ENCODE data around the gene CNIH3.

DNA sequence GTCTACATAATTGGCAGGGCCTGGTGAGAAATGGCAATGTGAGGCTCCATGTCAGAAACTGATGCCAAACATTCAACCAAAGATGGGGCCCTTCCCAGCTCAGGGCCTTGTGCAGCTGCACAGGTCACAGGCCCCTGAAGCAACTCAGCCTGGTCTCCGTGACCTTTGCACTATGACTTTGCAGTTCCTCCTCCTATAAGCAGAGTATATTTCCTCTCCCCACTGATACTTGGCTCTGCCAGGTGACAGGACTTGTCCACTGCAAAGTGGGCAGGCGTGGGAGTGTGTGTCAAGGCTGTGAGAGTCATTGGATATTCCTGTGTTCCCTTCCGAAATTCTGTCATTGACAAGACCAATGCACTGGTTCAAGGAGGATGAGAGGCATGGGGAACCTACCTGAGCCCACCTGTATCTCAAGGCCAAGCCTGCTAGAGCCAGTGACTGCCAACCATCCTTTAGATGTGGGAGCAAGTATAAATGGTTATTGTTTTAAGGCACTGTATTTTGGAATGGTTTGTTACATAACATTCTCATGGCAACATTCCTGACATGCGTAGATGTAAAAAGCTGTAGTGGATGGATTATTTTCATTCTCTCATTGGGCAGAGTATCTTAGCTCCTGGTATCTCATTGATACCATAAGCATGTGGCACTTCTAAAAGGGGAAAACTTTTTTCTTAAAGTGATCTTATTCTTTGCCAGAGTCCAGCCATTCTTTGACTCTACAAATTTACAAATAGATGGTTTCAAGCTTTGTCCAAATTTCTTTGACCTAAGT, 75.2 kb downstream of the CNIH3 start:
- TF ChIP-seq, protein P1, sequence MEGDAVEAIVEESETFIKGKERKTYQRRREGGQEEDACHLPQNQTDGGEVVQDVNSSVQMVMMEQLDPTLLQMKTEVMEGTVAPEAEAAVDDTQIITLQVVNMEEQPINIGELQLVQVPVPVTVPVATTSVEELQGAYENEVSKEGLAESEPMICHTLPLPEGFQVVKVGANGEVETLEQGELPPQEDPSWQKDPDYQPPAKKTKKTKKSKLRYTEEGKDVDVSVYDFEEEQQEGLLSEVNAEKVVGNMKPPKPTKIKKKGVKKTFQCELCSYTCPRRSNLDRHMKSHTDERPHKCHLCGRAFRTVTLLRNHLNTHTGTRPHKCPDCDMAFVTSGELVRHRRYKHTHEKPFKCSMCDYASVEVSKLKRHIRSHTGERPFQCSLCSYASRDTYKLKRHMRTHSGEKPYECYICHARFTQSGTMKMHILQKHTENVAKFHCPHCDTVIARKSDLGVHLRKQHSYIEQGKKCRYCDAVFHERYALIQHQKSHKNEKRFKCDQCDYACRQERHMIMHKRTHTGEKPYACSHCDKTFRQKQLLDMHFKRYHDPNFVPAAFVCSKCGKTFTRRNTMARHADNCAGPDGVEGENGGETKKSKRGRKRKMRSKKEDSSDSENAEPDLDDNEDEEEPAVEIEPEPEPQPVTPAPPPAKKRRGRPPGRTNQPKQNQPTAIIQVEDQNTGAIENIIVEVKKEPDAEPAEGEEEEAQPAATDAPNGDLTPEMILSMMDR (conservative IDR thresholded peaks at IDR 0.05 in 1 of 2, IDR thresholded peaks at IDR 0.05 in 1 of 2; ENCODE audit: low read depth in 1 of 2, low read length in 2 of 2), result no peak
- no peak for TF ChIP-seq EZH2 (IDR thresholded peaks at IDR 0.05; ENCODE audit: low read length, missing control alignments)

All from fibroblast of lung (primary cell).